Mononuclear cell (primary cell): ENCODE results near the gene DHFR2. TPM values are rescaled to one million over a fixed set of nuclear protein-coding genes. Genes with fewer than 3 reads are reported as not detected.
"Not testable (repeated sequence)": the region's sequence is repeated elsewhere in the genome, so short reads cannot be mapped to it uniquely, and the experiment has no call there.

Experiments
- H3K27me3 ChIP-seq: 2 replicates; pipeline ENCODE4 v1.6.0; 2011; ENCODE audit warnings: low read length, control low read depth; ENCODE audit not compliant: insufficient read depth
- H3K4me1 ChIP-seq: 2 replicates; pipeline ENCODE4 v1.5.1; 2011; ENCODE audit warnings: mild to moderate bottlenecking, low read length, control low read depth; ENCODE audit not compliant: insufficient read depth
- H3K4me3 ChIP-seq: 2 replicates; pipeline ENCODE4 v1.5.1; 2011; ENCODE audit warnings: mild to moderate bottlenecking, low read length, moderate library complexity
- H3K9me3 ChIP-seq: 2 replicates; pipeline ENCODE4 v1.5.1; 2011; ENCODE audit warnings: low read depth, mild to moderate bottlenecking, control low read depth, low read length
- total RNA-seq: library from RNA; depleted of rRNA; stranded (reverse); fragments of >200 nt; gene quantifications from one replicate; pipeline ENCODE4 v1.2.3, GENCODE V29; 2012

Gene DHFR2
- total RNA-seq, 1 donor: 1.0 TPM

DNA sequence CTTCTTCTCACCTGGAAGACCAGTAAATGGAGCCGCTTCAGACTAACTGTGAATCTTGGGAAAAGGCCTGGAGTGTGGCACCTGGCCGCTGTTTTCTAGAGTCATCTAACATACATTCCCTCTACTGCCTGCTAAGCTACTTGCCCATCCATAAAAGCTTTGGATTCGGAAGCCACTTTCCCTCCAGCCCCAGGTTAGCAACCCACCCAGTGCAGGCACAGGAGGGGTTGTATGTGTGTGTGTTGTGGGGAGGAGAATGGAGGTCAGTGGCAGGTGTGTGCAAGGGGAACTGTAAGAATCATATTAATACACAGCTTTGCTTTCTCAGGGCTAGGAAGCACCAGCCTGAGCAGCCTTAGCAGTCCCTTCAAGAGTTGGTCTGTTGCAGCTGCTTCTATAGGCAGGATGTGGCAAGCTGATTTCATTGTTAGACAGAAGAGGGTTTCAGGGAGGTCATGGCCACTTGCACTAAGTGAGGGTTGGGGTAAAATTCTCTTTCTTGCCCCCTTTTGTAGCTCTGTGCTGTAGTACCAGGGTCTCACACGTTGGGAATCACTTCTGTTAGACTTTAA is 9.1 kb upstream of the DHFR2 start:
- peaks cover 6% of the 10 kb centered on the region for H3K4me1 ChIP-seq
- no peaks in the 10 kb centered on the region for H3K27me3 ChIP-seq
- no peaks in the 10 kb centered on the region for H3K9me3 ChIP-seq
- no peak overlapping the region for H3K4me3 ChIP-seq

DNA sequence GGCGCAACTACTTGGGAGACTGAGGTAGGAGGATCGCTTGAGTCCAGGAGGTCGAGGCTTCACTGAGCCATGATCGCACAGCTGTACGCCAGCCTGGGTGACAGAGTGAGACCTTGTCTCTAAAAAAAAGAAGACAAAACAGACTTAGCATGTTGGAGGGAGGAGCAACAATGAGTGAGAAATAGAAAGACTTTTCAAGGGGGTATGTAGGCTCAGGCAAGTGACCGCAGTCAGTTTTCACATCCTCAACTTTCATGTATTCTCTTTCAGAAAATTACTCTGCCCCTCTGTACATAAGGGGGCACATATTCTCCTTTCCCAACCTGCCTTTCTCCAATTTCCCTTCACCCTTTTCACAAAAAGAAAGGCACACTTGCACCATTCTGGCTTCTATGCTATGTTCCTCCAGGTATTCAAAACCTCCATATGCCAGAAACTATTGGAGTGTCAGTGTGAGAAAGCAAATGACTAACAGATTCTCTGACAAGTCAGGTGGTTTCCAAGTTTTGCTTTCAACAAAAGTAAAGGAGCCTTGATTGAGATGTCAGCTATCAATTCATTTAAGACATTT is 7.7 kb upstream of the DHFR2 start:
- Histone ChIP-seq H3K4me1 (peaks cover 6% of the 10 kb centered on the region), H3K27me3 (no peaks in the 10 kb centered on the region), H3K9me3 (no peaks in the 10 kb centered on the region), H3K4me3 (no peak overlapping the region)

DNA sequence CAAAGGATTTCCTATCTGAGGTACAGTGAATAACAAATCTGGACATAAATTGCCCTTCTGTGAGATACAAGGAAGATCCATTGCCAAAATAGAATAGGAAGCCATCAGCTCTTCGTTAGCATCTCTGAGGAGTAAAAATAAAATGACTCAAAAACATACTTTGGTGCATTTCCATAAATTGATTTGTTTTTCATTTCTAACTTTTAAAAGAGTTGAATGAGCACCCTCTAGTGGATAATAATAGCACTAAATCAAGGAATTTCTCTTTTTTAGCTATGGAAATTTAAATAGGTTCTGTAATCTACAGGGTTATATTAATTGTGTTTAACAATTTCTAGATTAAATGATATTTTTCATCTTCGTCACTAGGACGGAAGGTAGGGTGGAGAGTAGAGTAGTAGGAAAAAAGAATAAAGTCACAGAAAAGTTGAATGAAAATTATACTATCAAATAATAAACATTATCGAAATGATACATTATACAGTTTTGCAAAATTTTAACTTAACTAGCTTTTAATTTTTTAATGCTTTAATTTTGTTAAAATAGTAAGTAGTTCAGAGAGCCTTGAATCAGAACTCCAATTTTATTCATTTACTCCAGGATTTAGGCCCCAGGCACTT is 6.6 kb upstream of the DHFR2 start:
- no peaks in the 10 kb centered on the region for H3K9me3 ChIP-seq
- H3K4me3 ChIP-seq: no peak overlapping the region
- H3K4me1 ChIP-seq: peaks cover 16% of the 10 kb centered on the region
- no peaks in the 10 kb centered on the region for H3K27me3 ChIP-seq

DNA sequence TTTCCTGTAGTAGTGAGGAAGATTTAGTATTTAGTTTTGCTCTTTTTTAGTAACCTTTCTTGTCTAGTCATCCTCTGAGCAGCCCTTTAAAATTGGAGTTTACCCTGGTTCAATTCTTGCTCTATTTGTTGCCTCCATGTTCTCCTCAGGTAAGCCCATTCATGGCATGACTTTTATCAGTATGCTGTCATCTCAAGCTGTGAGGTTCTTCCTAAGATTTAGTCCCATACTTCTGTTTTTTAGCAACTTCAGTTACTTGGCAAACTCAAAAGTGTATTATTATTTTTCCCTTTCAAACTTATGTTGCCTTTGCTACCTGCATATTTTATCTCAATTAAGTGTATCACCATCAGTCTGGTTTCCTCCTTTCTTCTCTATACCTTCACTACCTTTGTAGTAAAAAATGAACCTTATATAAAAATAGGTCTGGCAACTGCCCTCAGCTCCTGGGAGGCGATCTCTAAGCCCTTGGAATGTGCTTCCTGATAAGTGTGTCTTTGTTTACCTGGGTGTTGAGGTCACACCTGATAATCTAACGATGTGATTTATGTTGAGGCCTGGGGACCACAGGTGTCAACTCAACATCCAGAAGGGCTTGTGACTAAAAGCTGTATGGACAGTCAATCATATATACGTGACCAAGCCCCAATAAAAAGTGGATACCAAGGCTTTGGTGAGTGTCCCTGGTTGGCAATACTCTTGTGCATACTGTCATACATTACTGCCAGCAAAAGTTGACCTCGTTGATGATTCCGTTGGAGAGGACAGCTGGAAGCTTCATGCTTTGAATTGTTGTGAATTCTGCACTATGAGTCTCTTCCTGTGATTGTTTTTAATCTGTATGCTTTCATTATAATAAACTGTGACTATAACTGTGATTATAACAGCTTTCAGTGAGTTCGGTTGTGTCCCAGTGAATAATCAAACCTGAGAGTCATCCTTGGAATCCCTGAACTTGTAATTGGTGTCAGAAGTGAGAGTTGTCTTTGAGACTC is 4.1 kb upstream of the DHFR2 start:
- Histone ChIP-seq H3K27me3 (no peaks in the 10 kb centered on the region), H3K9me3 (no peaks in the 10 kb centered on the region), H3K4me3 (no peak overlapping the region), H3K4me1 (peaks cover 27% of the 10 kb centered on the region)

DNA sequence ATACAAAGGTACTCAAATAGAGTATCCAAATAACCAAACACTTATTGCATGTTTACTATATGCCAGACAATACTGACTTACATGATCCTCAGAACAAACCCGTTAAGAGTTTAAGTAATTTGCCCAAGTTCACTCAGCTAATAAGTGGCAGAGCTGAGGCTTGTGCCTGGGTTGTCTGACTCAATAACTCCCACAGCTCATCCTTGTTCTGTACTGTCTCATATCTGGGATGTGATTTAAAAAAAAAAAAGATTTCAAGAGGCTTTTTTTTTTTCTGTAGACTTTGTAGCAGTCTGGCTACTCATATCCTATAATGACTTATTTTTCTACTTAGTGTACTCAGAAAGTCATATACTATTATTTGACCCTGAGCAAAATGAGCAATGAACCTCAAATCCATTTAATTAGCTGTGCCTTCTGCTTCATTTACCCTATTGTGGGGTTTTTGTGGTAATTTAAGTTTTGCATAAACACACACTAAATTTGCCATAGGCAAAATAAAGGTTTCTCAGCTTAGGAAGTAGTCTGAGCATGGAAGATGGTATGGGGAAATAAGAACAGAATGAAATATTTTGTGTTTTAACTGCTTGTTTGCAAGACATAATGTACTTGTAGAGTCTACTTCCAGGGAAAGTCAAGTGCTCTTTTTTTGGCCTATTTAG is 3.2 kb upstream of the DHFR2 start:
- Histone ChIP-seq H3K9me3 (no peaks in the 10 kb centered on the region), H3K4me1 (peaks cover 24% of the 10 kb centered on the region), H3K27me3 (no peaks in the 10 kb centered on the region), H3K4me3 (no peak overlapping the region)

DNA sequence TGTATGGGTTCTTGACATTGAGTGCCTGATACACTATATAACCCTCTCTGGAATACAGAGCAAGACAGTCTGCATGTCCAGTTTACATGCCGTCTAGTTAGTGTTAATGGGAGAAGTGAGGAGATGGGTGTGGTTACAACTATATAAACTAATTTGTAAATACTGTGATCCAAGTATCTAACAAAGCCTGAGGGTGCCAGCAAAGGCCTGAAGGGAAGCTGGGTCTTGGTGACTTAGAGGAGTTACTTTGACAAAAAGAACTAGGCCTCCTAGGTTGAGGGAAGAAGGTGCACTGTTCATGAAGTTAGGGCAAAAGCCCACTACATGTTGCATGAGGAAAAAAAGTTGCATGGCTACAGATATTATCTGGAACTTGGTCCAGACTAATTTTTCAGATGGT is 2.4 kb upstream of the DHFR2 start:
- no peaks in the 10 kb centered on the region for H3K9me3 ChIP-seq

DNA sequence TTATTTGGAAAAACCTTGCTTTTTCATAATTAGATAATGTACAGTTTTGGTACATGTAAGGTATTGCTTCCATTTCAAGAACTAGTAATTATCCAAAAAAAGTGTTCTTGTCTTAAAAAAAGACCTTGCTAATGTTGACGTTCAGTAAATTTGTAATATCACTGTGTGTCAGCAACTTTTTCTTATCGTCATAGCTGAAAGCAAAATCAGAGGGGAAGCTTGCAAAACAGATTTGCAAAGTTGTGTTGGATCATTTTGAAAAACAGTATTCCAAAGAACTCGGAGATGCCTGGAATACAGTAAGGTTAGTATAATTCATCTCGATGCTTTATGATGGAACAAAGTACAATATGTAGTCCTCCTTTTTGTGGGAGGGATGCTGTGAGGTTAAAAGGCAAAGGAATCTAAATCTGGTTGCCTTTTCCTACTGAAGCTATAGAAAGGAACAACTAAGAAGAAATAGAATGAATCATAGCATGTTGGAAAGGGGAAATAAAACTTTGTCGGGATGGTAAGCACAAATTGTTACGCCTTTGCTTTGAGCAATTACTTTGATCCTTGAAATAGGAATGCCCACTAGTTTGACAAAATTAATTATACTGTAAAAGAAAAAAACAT is 1.6 kb upstream of the DHFR2 start:
- peaks cover 24% of the 10 kb centered on the region for H3K4me1 ChIP-seq
- H3K27me3 ChIP-seq: no peaks in the 10 kb centered on the region
- H3K9me3 ChIP-seq: no peaks in the 10 kb centered on the region
- H3K4me3 ChIP-seq: no peak overlapping the region

More for the DNA sequence above, 2.4 kb upstream of the DHFR2 start:
- Histone ChIP-seq H3K4me1 (peaks cover 24% of the 10 kb centered on the region), H3K4me3 (no peak overlapping the region), H3K27me3 (no peaks in the 10 kb centered on the region)

DNA sequence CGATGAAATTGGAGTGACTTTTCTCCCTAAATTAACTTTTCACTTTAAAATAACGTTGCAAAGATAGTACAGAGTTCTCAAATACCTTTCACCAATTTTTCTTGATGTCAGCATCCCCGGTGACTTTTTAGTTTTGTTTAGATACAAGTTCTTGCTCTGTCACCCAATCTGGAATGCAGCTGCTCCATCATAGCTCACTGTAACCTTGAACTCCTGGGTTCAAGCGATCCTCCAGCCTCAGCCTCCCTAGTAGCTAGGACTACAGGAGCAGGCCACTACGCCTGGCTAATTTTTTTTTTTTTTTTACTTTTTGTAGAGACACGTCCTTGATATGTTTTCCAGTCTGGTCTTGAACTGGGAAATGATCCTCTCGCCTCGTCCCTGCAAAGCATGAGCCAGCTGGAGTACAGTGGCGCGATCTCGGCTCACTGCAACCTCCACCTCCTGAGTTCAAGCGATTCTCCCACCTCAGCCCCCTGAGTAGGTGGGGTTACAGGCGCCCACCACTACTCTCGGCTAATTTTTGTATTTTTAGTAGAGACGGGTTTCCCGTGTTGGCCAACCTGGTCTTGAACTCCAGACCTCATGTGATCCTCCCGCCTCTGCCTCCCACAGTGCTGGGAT is 892 bp upstream of the DHFR2 start:
- H3K4me1 ChIP-seq: peaks cover 24% of the 10 kb centered on the region
- no peaks in the 10 kb centered on the region for H3K27me3 ChIP-seq
- H3K9me3 ChIP-seq: no peaks in the 10 kb centered on the region
- peak overlapping the region; percentile 71 for H3K4me3 ChIP-seq

DNA sequence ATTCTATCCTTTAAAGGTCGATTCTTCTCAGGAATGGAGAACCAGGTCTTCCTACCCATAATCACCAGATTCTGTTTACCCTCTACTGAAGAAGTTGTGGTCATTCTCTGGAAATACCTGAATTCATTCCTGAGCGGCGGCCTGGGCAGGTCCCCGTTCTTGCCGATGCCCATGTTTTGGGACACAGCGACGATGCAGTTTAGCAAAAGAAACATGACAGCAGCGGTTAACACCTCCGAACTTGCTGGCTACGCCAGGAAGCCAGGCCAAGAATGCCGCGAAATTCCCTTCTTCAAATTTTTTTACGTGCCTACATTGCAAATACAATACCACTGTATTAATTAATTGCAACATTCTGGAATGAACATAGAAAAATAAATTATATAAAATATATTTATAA is 1.4 kb downstream of the DHFR2 start:
- H3K9me3 ChIP-seq: no peaks in the 10 kb centered on the region
- H3K27me3 ChIP-seq: no peaks in the 10 kb centered on the region
- H3K4me1 ChIP-seq: peaks cover 24% of the 10 kb centered on the region
- no peak overlapping the region for H3K4me3 ChIP-seq

DNA sequence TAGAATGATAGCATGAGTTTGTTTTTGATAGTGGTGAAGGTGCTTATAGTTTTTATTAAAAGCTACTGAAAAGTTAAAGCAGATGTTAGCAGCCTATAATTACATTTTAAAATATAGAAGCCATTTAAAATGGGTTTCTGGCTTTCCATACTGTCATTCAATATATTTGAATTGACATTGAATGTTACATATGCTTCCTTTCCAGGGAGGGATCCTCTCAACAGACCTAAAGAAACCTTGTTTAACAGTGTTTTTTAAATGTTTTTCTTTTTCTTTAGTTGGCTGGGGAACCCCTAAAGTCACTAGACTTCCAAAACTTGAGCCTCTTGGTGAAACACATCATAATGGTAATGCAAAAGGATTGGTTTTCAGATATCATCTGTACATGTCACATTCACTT is 12.2 kb downstream of the DHFR2 start:
- Histone ChIP-seq H3K4me3 (no peak overlapping the region), H3K4me1 (no peaks in the 10 kb centered on the region), H3K27me3 (no peaks in the 10 kb centered on the region), H3K9me3 (no peaks in the 10 kb centered on the region)

DNA sequence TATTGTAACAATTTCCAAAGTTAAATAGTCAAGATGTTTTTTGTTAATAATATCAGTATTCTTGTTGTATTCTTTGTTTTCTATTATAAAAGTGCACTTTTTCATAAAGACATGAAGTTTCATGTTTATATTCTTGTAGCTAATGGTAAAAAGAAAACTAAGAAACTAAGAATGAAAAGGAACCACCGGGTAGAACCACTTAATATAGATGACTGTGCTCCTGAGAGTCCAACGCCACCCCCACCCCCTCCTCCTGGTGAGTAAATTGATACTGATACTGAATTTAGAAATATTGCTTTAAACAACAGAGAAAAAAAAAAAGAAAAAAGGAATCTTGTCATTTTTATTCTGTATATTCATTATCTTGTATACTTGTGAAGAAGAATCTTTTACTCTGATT is 13.4 kb downstream of the DHFR2 start:
- no peak overlapping the region for H3K4me3 ChIP-seq
- H3K4me1 ChIP-seq: no peaks in the 10 kb centered on the region
- no peaks in the 10 kb centered on the region for H3K27me3 ChIP-seq
- no peaks in the 10 kb centered on the region for H3K9me3 ChIP-seq

DNA sequence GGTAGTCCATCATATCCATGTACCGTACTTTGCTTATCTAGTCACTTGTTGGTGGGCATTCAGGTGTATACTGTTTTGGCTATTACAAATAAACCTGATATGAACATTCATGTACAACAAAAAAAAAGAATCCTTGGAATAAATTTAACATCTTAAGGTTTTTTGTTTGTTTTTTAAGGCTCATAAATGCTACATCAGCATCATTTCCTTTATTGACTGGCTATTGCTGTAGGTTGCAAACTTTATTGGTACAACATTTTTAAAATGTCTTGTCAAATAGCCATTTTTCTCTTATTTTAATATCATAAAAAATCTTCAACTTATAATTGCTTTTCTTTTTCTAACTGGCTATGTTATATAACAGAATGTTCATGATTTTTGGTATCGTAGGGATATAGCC is 16.2 kb downstream of the DHFR2 start:
- Histone ChIP-seq H3K4me3 (no peak overlapping the region), H3K27me3 (no peaks in the 10 kb centered on the region), H3K4me1 (no peaks in the 10 kb centered on the region), H3K9me3 (no peaks in the 10 kb centered on the region)

DNA sequence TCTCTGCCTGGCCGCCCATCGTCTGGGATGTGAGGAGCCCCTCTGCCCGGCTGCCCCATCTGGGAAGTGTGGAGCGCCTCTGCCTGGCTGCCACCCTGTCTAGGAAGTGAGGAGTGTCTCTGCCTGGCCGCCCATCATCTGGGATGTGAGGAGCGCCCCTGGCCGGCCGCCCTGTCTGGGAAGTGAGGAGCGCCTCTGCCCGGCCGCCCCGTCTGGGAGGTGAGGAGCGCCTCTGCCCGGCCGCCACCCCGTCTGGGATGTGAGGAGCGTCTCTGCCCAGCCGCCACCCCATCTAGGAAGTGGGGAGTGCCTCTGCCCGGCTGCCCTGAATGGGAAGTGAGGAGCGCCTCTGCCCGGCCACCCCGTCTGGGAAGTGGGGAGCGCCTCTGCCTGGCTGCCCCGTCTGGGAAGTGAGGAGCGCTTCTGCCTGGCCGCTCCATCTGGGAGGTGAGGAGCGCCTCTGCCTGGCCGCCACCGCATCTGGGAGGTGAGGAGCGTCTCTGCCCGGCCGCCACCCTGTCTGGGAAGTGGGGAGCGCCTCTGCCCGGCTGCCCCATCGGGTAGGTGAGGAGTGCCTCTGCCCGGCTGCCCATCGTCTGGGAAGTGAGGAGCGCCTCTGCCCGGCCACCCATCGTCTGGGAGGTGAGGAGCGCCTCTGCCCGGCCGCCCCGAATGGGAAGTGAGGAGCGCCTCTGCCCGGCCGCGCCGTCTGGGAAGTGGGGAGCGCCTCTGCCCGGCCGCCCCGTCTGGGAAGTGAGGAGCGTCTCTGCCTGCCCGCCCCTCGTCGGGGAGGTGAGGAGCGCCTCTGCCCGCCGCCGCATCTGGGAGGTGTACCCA is 18.4 kb downstream of the DHFR2 start:
- not testable (repeated sequence) for H3K4me1 ChIP-seq, H3K27me3 ChIP-seq, H3K4me3 ChIP-seq, H3K9me3 ChIP-seq
